Fibroblast of skin of left biceps (primary cell): ENCODE results near the gene AOPEP.
"Not testable (repeated sequence)": the region's sequence is repeated elsewhere in the genome, so short reads cannot be mapped to it uniquely, and the experiment has no call there.

Experiments used
- DNase-seq, 2 experiments: peaks; one replicate each; pipeline ENCODE4 v3.0.0-alpha.2; 2013; ENCODE audit warnings: low read depth in 2 of 2

AOPEP gene

GRCh38 chr9:94847486-94847885 lies 121.0 kb downstream of the AOPEP start:
- DNase-seq = peak in 1 of 2 experiments; percentile 57

- DNase-seq = not testable (repeated sequence)
These were observed 122.3 kb downstream of the AOPEP start for GRCh38 chr9:94848791-94849190.

- no peak for DNase-seq
These were observed 124.3 kb downstream of the AOPEP start for GRCh38 chr9:94850540-94851434.

GRCh38 chr9:94851467-94851866 lies 125.0 kb downstream of the AOPEP start:
- DNase-seq = no peak

- no peak for DNase-seq
These were observed 125.4 kb downstream of the AOPEP start for GRCh38 chr9:94851892-94852291.

GRCh38 chr9:94852373-94852772 lies 125.9 kb downstream of the AOPEP start:
- no peak for DNase-seq

- no peak for DNase-seq
These were observed 127.4 kb downstream of the AOPEP start for GRCh38 chr9:94853887-94854286.

GRCh38 chr9:94855903-94856302 lies 129.4 kb downstream of the AOPEP start:
- DNase-seq = no peak

- no peak for DNase-seq
These were observed 131.3 kb downstream of the AOPEP start for GRCh38 chr9:94857791-94858190.

GRCh38 chr9:94859226-94859625 lies 132.7 kb downstream of the AOPEP start:
- DNase-seq = no peak

- DNase-seq = no peak
These were observed 133.4 kb downstream of the AOPEP start for GRCh38 chr9:94859891-94860290.

- no peak for DNase-seq
These were observed 134.4 kb downstream of the AOPEP start for GRCh38 chr9:94860678-94861588.

- no peak for DNase-seq
These were observed 135.2 kb downstream of the AOPEP start for GRCh38 chr9:94861589-94862272.

- no peak for DNase-seq
These were observed 137.7 kb downstream of the AOPEP start for GRCh38 chr9:94864196-94864595.

GRCh38 chr9:94864862-94865509 lies 138.5 kb downstream of the AOPEP start:
- no peak for DNase-seq

GRCh38 chr9:94865582-94866452 lies 139.3 kb downstream of the AOPEP start:
- DNase-seq = peak in 1 of 2 experiments; percentile 47

- DNase-seq = no peak
These were observed 140.3 kb downstream of the AOPEP start for GRCh38 chr9:94866770-94867169.

GRCh38 chr9:94867281-94867841 lies 140.9 kb downstream of the AOPEP start:
- no peak for DNase-seq

GRCh38 chr9:94867842-94868312 lies 141.4 kb downstream of the AOPEP start:
- peak; percentile 85 to 86 for DNase-seq

- DNase-seq = no peak
These were observed 142.0 kb downstream of the AOPEP start for GRCh38 chr9:94868464-94868863.
